GM12878 (cell line): ENCODE data around the gene VARS1. TPM values are rescaled to one million over a fixed set of nuclear protein-coding genes. Genes with fewer than 3 reads are reported as not detected.

Experiments used
- BACH1 ChIP-seq: fragments of 450-650 bp; IDR thresholded peaks from 2 replicates; pipeline ENCODE4 v1.6.1; 2017; ENCODE audit warnings: mild to moderate bottlenecking, borderline replicate concordance
- CBX3 ChIP-seq: fragments of 200-600 bp; sonication (generic); IDR thresholded peaks from 2 replicates; pipeline ENCODE4 v1.6.1; 2016; ENCODE audit warnings: low read depth, borderline replicate concordance
- CHD4 ChIP-seq: fragments of 200-600 bp; sonication (generic); IDR thresholded peaks from 2 replicates; pipeline ENCODE4 v1.6.1; 2016; ENCODE audit warnings: mild to moderate bottlenecking
- EED ChIP-seq: sonication (generic); IDR thresholded peaks from 2 replicates; pipeline ENCODE4 v1.6.1; 2016; ENCODE audit warnings: antibody characterized with exemption, low read depth
- ETV6 ChIP-seq, 2 experiments: fragments of 450-650 bp in 1 of 2; IDR thresholded peaks in 1 of 2; conservative IDR thresholded peaks in 1 of 2; 2 replicates each; pipeline ENCODE4 v1.6.1; 2014; ENCODE audit warnings: antibody characterized with exemption in 1 of 2, borderline replicate concordance in 1 of 2, low read depth in 1 of 2, mild to moderate bottlenecking in 1 of 2, moderate library complexity in 1 of 2
- FOS ChIP-seq: IDR thresholded peaks from 3 replicates; pipeline ENCODE4 v1.6.1; 2011; ENCODE audit warnings: borderline replicate concordance; ENCODE audit not compliant: insufficient read length; ENCODE audit errors: extremely low read depth
- FOXM1 ChIP-seq: IDR thresholded peaks from 2 replicates; pipeline ENCODE4 v1.6.1; 2012; ENCODE audit warnings: low read depth, mild to moderate bottlenecking, inconsistent platforms, low read length, moderate library complexity
- KAT2A ChIP-seq: conservative IDR thresholded peaks from 2 replicates; pipeline ENCODE4 v1.6.1; 2011; ENCODE audit warnings: low read depth, low read length; ENCODE audit not compliant: control insufficient read depth
- NFXL1 ChIP-seq: fragments of 450-650 bp; IDR thresholded peaks from 2 replicates; pipeline ENCODE4 v1.6.1; 2017; ENCODE audit warnings: antibody characterized with exemption, mild to moderate bottlenecking, borderline replicate concordance
- NR2F1 ChIP-seq: fragments of 450-650 bp; conservative IDR thresholded peaks from 2 replicates; pipeline ENCODE4 v1.6.1; 2017; ENCODE audit warnings: mild to moderate bottlenecking
- PAX8 ChIP-seq: fragments of 450-650 bp; IDR thresholded peaks from 2 replicates; pipeline ENCODE4 v1.6.1; 2017; ENCODE audit warnings: mild to moderate bottlenecking, moderate library complexity
- PKNOX1 ChIP-seq: fragments of 450-650 bp; IDR thresholded peaks from 2 replicates; pipeline ENCODE4 v1.6.1; 2016; ENCODE audit warnings: mild to moderate bottlenecking
- POLR2AphosphoS2 ChIP-seq: IDR thresholded peaks from 2 replicates; pipeline ENCODE4 v1.6.1; 2011; ENCODE audit warnings: low read depth, mild to moderate bottlenecking, low read length, improper control_type of control experiment, moderate library complexity
- RAD51 ChIP-seq: fragments of 450-650 bp; IDR thresholded peaks from 2 replicates; pipeline ENCODE4 v1.6.1; 2016; ENCODE audit warnings: moderate library complexity, mild to moderate bottlenecking, inconsistent platforms
- RBBP5 ChIP-seq: fragments of 200-600 bp; sonication (generic); conservative IDR thresholded peaks from 2 replicates; pipeline ENCODE4 v1.6.1; 2016
- RUNX3 ChIP-seq: IDR thresholded peaks from 2 replicates; pipeline ENCODE4 v1.6.1; 2012; ENCODE audit warnings: low read length, inconsistent platforms
- SIN3A ChIP-seq: IDR thresholded peaks from 2 replicates; pipeline ENCODE4 v1.6.1; 2012; ENCODE audit warnings: low read depth, low read length, improper control_type of control experiment
- SREBF2 ChIP-seq: IDR thresholded peaks from 2 replicates; pipeline ENCODE4 v1.6.1; 2012; ENCODE audit warnings: mild to moderate bottlenecking, low read length
- YY1 ChIP-seq: IDR thresholded peaks from 2 replicates; pipeline ENCODE4 v1.6.1; 2011; ENCODE audit warnings: low read depth, mild to moderate bottlenecking, low read length
- ZBTB4 ChIP-seq: fragments of 450-650 bp; formaldehyde crosslinking; IDR thresholded peaks from 2 replicates; pipeline ENCODE4 v1.4.0; 2022; ENCODE audit warnings: mild to moderate bottlenecking, moderate library complexity
- ZNF207 ChIP-seq: fragments of 450-650 bp; IDR thresholded peaks from 2 replicates; pipeline ENCODE4 v1.6.1; 2014; ENCODE audit warnings: antibody characterized with exemption, mild to moderate bottlenecking, borderline replicate concordance
- ZNF274 ChIP-seq: IDR thresholded peaks from one replicate; pipeline ENCODE4 v1.8.0; 2011; ENCODE audit not compliant: insufficient read length, insufficient read depth
- ZSCAN29 ChIP-seq: fragments of 450-650 bp; IDR thresholded peaks from 2 replicates; pipeline ENCODE4 v1.6.1; 2017; ENCODE audit warnings: mild to moderate bottlenecking, moderate library complexity
- ZZZ3 ChIP-seq: IDR thresholded peaks from 2 replicates; pipeline ENCODE4 v1.6.1; 2011; ENCODE audit warnings: low read depth; ENCODE audit not compliant: control insufficient read depth, insufficient read length
- polyA plus RNA-seq, 11 experiments: library from polyadenylated mRNA; depleted of rRNA in 4 of 11; unstranded in 6 of 11; stranded (reverse) in 5 of 11; fragments of >200 nt; fragmentation: Nextera tagmentation in 4 of 11; fragmentation: Illumina TruSeq in 1 of 11; extraction: Ambion mirVana in 4 of 11; extraction: Trizol in 1 of 11; gene quantifications; 1 replicate in 1 of 11; 2 replicates in 10 of 11; pipeline versions ENCODE4 v1.2.1 to v1.2.3, GENCODE V29; 2011 to 2016; ENCODE audit warnings: inconsistent platforms in 2 of 11, missing spikeins in 2 of 11, low read depth in 1 of 11
- total RNA-seq, 4 experiments: library from RNA; depleted of rRNA in 3 of 4; stranded (reverse); fragments of >200 nt in 3 of 4; fragmentation: Illumina TruSeq in 1 of 4; extraction: Trizol in 1 of 4; gene quantifications; 2 replicates each; pipeline versions ENCODE4 v1.2.1 to v1.2.3, GENCODE V29; 2013 to 2021
- TF ChIP-seq, protein P1 (sequence below): IDR thresholded peaks from 2 replicates; pipeline ENCODE4 v1.6.1; 2012; ENCODE audit warnings: low read length, inconsistent platforms
- TF ChIP-seq, protein P2 (sequence below): fragments of 450-650 bp; IDR thresholded peaks from 2 replicates; pipeline ENCODE4 v1.6.1; 2014; ENCODE audit warnings: mild to moderate bottlenecking

The VARS1 gene
- total and polyA plus RNA-seq, 10 of the 15 experiments (the other 5 are each of a cell fraction or from before 2014, with no cell fraction given): 1.2 to 243 (median 80.7) TPM

DNA sequence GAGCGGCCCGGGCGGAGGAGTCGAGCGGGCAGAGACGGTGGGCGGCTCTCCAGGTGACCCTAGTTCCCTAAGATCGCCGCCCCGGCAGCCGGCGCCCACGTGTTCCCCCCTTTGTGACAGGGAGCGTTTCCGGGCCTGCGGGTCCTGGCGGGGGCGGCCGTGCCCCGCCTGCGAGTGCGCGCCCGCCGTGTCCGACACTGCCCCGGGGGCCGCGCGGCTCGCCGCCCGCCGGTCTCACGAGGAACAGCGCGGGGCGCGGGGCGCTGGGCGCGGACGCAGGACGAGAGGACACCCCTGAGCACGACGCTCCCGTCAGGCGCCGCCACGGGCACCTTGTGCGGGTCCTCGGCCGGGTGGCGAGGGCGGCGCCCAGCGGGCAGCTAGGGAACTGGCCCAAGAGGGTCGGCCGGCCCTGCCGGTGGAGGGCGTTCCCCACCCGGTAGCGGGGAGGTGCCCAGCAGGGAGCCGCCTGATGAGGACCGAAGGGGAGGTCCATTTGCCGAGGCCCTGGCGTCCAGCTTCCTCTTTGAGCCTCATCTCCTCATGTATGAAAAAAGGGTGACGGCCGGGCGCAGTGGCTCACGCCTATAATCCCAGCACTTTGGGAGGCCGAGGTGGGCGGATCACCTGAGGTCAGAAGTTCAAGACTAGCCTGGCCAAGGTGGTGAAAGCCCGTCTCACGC, at the start of gene VARS1 (continued):
- TF ChIP-seq ETV6 (conservative IDR thresholded peaks at IDR 0.05 in 1 of 2, IDR thresholded peaks at IDR 0.05 in 1 of 2; ENCODE audit: borderline replicate concordance in 1 of 2, low read depth in 1 of 2) (no peak), BACH1 (peak; percentile 97), SREBF2 (no peak), CHD4 (no peak), RBBP5 (no peak), POLR2AphosphoS2 (no peak; the same call in 1 of the 2 replicates), SIN3A (peak; percentile 85), ZNF274 (no peak), RUNX3 (no peak; the same call in 1 of the 2 replicates), FOS (no peak), ZZZ3 (no peak), EED (no peak), PAX8 (no peak), ZNF207 (peak; percentile 94; the same call in 1 of the 2 replicates), NFXL1 (no peak), FOXM1 (no peak), CBX3 (no peak), KAT2A (no peak), YY1 (peak; percentile 58), NR2F1 (peak; percentile 76), PKNOX1 (0 out of 2 replicates have a peak, but pooled peaks have one; percentile 22), RAD51 (0 out of 2 replicates have a peak, but pooled peaks have one; percentile 35), ZBTB4 (CRISPR knock-in tag) (no peak), ZSCAN29 (peak; percentile 88)
- TF ChIP-seq, protein P1, sequence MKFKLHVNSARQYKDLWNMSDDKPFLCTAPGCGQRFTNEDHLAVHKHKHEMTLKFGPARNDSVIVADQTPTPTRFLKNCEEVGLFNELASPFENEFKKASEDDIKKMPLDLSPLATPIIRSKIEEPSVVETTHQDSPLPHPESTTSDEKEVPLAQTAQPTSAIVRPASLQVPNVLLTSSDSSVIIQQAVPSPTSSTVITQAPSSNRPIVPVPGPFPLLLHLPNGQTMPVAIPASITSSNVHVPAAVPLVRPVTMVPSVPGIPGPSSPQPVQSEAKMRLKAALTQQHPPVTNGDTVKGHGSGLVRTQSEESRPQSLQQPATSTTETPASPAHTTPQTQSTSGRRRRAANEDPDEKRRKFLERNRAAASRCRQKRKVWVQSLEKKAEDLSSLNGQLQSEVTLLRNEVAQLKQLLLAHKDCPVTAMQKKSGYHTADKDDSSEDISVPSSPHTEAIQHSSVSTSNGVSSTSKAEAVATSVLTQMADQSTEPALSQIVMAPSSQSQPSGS: no peak
- TF ChIP-seq, protein P2, sequence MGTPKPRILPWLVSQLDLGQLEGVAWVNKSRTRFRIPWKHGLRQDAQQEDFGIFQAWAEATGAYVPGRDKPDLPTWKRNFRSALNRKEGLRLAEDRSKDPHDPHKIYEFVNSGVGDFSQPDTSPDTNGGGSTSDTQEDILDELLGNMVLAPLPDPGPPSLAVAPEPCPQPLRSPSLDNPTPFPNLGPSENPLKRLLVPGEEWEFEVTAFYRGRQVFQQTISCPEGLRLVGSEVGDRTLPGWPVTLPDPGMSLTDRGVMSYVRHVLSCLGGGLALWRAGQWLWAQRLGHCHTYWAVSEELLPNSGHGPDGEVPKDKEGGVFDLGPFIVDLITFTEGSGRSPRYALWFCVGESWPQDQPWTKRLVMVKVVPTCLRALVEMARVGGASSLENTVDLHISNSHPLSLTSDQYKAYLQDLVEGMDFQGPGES: peak; percentile 48; the same call in 1 of the 2 replicates
